NCI-H2227 treated with DMSO at 0.1 percent for 48 hours (cell line): Measurements from ENCODE around the gene HARBI1.

Source experiments
- DNase-seq: peaks from one replicate; lab custom pipeline; 2025; lab: John Stamatoyannopoulos, UW

Gene HARBI1

GRCh38 chr11:46633291-46634217, 16.5 kb upstream of the HARBI1 start:
- no peak for DNase-seq

GRCh38 chr11:46632502-46632901, 15.5 kb upstream of the HARBI1 start:
- no peak for DNase-seq

DNA sequence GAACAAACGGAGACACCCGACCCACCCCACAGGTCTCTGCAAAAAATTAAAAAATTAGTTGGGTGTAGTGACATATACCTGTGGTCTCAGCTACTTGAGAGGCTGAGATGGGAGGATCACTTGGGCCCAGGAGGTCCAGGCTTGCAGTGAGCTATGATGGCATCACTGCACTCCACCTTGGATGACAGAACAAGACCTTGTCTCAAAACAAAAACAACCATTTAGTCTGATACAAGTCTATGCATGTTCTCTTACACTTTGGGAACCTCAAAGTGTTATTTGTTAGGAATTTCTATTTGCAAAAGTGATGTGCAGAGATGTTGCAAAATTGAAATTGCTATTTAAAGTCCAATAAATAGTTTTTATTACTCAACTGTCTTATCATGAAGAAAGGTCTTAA, 14.6 kb upstream of the HARBI1 start:
- no peak for DNase-seq

DNA sequence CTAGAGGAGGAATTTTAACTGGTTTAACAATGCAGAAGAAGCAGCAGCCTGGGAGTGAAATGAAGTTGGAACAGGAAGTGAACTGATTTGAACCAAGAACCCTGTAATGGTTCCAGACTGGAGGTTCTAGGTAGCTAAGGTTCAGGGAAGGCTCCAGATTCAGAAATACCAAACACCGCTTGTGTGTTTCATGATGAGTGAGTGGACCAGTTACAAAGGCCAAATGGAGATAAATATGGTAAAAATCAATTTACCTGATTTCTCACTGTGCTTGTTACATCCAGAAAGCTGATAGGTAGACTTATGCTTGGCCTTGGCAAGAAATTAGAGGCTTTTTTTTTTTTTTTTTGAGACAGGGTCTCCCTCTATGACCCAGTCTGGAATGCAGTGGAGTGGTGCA, 13.2 kb upstream of the HARBI1 start:
- DNase-seq = no peak

GRCh38 chr11:46628961-46629360, 11.9 kb upstream of the HARBI1 start:
- no peak for DNase-seq

- no peak for DNase-seq
Measured at GRCh38 chr11:46625406-46625805, 8.4 kb upstream of the HARBI1 start.

DNA sequence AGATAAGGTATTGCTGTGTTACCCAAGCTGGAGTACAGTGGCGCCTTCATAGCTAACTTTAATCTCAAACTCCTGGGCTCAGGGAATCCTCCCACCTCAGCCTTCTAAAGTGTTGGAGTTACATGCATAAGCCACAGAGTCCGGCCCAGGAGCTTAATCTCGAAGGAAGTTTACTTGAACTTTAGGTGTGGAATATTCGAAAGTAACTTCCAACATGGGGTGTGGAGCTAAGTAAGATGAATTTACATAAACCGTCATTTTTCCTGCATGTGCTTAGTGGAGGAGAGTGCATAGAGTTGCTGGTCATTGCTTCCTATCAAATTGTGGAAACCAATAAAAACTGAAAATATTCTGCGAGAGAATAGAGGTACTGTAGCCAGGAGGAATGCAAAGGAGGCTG, 1.8 kb upstream of the HARBI1 start:
- DNase-seq = no peak

DNA sequence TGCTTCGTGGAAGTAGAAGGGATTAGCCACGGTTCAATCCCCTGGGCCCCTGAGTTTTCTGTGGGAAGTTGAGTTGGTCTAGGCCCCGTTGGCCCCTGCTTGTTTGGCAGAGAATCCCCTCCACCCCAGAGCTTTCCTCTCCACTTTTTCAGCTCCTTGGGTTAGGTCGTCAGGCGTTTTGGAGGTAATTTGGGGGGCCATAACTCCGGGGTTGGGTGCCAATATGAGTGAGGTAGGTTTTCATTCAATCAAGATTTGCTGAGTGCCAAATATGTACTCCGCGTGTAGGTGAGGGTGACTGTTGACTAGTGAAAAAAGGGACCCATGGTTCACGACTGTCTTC, 916 bp upstream of the HARBI1 start:
- no peak for DNase-seq

DNA sequence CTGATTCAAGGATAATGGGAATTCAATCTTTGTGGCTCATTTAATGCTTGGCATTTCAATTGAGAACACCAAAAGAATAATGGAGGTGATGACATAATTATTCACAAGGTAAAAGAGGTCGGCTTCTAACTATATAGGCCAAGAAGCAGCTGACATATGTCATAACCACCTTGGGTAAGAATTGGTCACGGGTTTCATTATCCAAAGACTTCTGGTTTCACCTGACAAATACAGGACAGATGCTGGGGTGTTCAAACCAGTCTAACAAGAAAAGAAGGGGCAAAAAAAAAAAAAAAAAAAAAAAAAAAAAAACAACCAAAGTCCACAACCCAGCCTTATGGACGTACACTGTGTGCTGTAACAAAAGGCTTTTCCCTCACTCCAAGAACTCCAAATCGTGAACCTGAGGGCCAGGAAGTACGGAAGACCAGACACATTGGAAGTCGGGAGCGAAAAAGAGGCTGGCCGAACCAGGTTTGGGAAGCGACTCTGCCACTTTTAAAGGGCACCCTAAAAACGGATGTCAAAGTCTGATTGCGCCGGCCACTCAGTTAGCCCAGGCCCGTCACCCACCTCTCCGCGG, 385 bp downstream of the HARBI1 start:
- no peak for DNase-seq

- no peak for DNase-seq
Measured at GRCh38 chr11:46615756-46616155, 1.3 kb downstream of the HARBI1 start.

- no peak for DNase-seq
Measured at GRCh38 chr11:46612326-46612725, 4.7 kb downstream of the HARBI1 start.

- no peak for DNase-seq
Measured at GRCh38 chr11:46611526-46612304, 5.3 kb downstream of the HARBI1 start.

GRCh38 chr11:46609386-46609785, 7.6 kb downstream of the HARBI1 start:
- no peak for DNase-seq

- DNase-seq = no peak
Measured at GRCh38 chr11:46607516-46607915, 9.5 kb downstream of the HARBI1 start.

DNA sequence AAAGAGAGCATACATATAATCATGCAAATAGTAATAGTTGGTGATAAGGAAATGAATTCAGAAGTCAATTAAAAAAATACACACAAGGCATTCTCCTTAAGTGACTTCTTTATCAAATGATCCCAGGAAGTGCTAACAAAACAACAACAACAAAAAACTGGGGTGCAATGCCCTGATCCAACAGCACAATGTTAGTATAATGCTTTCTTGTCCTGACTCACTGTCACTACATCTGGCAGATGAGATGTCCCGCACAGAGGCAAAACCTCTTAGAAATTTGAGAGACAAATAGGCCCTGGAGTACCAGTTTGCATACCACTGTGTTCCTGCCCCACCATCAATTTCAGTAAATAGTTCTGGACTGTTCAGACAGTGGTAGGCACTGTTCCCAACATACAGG, 12.2 kb downstream of the HARBI1 start:
- DNase-seq = no peak

DNA sequence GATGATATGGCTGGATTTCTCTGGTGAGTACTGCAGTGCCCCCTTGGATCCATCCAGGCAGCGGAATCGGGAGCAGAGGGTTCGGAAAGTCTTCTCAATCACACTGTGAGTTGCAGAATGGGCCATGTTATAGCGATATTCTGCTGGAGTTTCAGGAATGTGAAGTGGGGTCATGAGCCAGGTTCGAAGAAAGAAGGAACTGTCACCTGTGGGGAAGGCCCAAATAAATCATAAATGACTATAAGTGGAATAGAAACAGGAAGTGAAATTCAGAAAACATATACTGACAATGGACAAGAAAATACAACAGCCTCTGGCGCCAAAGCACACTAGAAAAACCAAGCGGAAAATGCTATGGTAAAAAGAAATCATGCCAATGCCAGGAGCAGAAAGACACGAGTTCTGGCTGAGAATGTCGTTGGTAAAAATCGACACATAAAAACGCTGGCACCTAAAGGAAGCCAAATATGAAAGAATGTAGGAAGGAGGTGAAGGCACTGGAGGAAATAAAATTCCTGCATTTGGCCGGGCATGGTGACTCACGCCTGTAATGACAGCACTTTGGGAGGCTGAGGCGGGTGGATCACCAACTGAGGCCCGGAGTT, 13.2 kb downstream of the HARBI1 start:
- no peak for DNase-seq

DNA sequence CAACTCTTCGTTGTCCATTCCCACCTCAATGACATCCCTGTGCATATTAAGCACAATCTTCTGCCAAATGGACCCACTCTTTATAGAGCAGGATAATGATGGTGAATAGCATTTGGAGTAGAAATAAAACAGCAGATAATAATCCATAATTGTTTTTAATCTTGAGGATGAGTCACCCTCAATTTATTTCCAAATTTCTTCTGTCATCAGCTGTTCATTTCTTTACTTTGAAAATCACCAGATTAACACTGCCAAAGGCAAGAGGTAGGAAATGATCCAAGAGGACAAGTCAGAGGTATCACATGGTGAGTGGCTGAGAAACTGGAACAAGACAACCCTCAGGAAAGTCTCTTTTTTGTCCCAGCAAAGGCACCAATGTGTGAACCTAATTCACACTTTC, 15.9 kb downstream of the HARBI1 start:
- DNase-seq = no peak

- no peak for DNase-seq
Measured at GRCh38 chr11:46600194-46600960, 16.6 kb downstream of the HARBI1 start.

DNA sequence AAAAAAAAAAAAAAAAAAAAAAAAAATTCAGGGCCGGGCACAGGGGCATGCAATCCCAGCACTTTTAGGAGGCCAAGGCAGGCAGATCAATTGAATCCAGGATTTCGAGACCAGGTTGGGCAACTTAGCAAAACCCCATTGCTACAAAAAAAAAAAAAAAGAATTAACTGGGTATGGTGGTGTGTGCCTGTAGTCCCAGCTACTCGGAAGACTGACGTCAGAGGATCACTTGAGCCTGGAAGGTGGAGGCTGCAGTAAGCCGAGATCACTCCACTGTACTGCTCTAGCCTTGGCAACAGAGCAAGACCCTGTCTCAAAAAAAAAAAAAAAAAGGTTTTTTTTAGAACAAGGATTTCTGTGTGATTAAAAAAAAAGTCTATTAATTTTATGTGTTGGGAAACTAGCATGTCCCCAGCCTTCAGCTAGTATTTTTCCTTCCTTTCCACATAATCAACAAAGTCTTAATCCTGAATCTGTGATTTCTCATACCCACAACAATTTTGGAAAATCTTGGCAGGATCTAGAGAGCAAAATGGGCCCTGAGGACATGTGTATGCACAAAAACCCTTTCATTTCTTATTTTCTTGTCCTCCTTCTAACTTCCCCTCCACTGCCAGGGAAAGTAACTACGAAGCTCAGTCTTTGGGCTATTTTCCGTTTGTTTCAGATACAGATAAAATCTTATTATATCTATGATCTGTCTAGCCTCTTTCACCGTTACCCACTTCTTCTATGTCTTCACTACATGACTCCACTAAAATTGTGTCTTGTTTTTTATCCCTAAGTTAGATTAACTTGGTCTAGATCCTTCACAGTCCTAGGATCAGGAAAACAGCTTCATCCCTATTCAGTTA, 17.5 kb downstream of the HARBI1 start:
- no peak for DNase-seq

- no peak for DNase-seq
Measured at GRCh38 chr11:46597609-46598219, 19.3 kb downstream of the HARBI1 start.
